Activated naive CD8-positive, alpha-beta T cell treated with anti-CD3 and anti-CD28 coated beads, Interleukin-2, amount 50 U/mL, for 24 hours (primary cell): ENCODE data around the gene DTWD2.

Source experiments
- ATAC-seq: fragments of 150-1000 bp; cut with Tn5 transposase; one replicate; pipeline ENCODE4 v1.10.0; 2021
- DNase-seq: peaks from one replicate; pipeline ENCODE4 v3.0.0; 2021
- H3K27ac Mint-ChIP-seq: one replicate; pipeline ENCODE4 v1.8.0; 2021; ENCODE audit warnings: mild to moderate bottlenecking, mixed read lengths
- H3K27me3 Mint-ChIP-seq: one replicate; pipeline ENCODE4 v1.8.0; 2021; ENCODE audit warnings: mixed read lengths
- H3K36me3 Mint-ChIP-seq: one replicate; pipeline ENCODE4 v1.8.0; 2021; ENCODE audit warnings: low read depth, mixed read lengths
- H3K4me1 Mint-ChIP-seq: one replicate; pipeline ENCODE4 v1.8.0; 2021; ENCODE audit warnings: mixed read lengths
- H3K4me3 Mint-ChIP-seq: one replicate; pipeline ENCODE4 v1.8.0; 2021; ENCODE audit warnings: mild to moderate bottlenecking, moderate library complexity, mixed read lengths
- H3K9me3 Mint-ChIP-seq: one replicate; pipeline ENCODE4 v1.8.0; 2021; ENCODE audit warnings: mixed read lengths

Gene DTWD2

GRCh38 chr5:118987988-118988865 lies at the start of gene DTWD2:
DTWD2 (minus strand) TSS chr5:118988547; CDS start chr5:118988511, 36 bp downstream.
- DNase-seq = peak; percentile 95
- Mint-ChIP-seq H3K4me1 (peaks cover 31% of the 10 kb centered on the region), H3K9me3 (no peaks in the 10 kb centered on the region), H3K27me3 (no peaks in the 10 kb centered on the region), H3K36me3 (no peaks in the 10 kb centered on the region), H3K27ac (peak within 1 kb of the TSS; percentile 42), H3K4me3 (peak within 1 kb of the TSS; percentile 77)
- ATAC-seq = peak; percentile 99

DNA sequence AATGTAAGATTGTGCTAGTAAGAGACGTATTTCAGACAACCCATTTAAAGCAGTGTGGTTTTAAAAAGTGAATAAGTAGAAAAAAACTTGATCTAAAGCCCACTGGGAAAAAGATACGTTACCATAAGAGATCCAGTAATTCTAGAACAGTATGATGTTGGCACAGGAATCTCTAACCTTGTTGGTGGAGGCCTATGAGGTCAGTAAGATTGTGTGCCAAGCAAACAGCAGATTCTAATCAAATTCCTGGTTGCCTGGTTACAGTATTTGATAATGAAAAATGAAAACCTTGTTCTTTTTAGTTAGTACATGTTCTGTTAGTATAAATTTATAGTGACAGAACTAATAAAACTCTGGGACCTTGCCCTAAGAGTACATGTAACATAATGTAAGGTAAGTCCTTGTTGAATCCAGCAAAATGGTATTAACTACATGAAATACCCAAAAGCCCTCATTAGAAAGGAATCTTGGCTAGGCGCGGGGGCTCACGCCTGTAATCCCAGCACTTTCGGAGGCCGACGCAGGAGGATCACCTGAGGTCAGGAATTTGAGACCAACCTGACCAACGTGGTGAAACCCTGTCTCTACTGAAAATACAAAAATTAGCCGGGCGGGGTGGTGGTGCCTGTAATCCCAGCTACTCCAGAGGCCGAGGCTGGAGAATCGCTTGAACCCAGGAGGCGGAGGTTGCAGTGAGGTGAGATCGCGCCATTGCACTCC lies 49.3 kb upstream of the DTWD2 start:
- H3K4me3 Mint-ChIP-seq = no peak overlapping the region
- H3K9me3 Mint-ChIP-seq = no peaks in the 10 kb centered on the region
- ATAC-seq (no peak), DNase-seq (no peak)
- no peaks in the 10 kb centered on the region for H3K36me3 Mint-ChIP-seq
- H3K27ac Mint-ChIP-seq = no peak overlapping the region
- H3K27me3 Mint-ChIP-seq = no peaks in the 10 kb centered on the region
- peaks cover 20% of the 10 kb centered on the region for H3K4me1 Mint-ChIP-seq

- H3K27ac Mint-ChIP-seq = peak overlapping the region; percentile 82
- ATAC-seq (peak; percentile 87), DNase-seq (no peak)
- H3K4me1 Mint-ChIP-seq = peaks cover 31% of the 10 kb centered on the region
- no peaks in the 10 kb centered on the region for H3K9me3 Mint-ChIP-seq
- no peak overlapping the region for H3K4me3 Mint-ChIP-seq
- H3K27me3 Mint-ChIP-seq = no peaks in the 10 kb centered on the region
- H3K36me3 Mint-ChIP-seq = no peaks in the 10 kb centered on the region
Measured at GRCh38 chr5:119036101-119036762, 47.9 kb upstream of the DTWD2 start.

- no peaks in the 10 kb centered on the region for H3K36me3 Mint-ChIP-seq
- no peak overlapping the region for H3K4me3 Mint-ChIP-seq
- no peaks in the 10 kb centered on the region for H3K27me3 Mint-ChIP-seq
- DNase-seq (no peak), ATAC-seq (no peak)
- H3K9me3 Mint-ChIP-seq = no peaks in the 10 kb centered on the region
- H3K4me1 Mint-ChIP-seq = peaks cover 43% of the 10 kb centered on the region
- H3K27ac Mint-ChIP-seq = peak overlapping the region; percentile 6
Measured at GRCh38 chr5:119033135-119033534, 44.8 kb upstream of the DTWD2 start.

GRCh38 chr5:119032656-119033055 lies 44.3 kb upstream of the DTWD2 start:
- no peaks in the 10 kb centered on the region for H3K27me3 Mint-ChIP-seq
- no peak overlapping the region for H3K27ac Mint-ChIP-seq
- no peaks in the 10 kb centered on the region for H3K36me3 Mint-ChIP-seq
- ATAC-seq = no peak
- no peak for DNase-seq
- H3K4me3 Mint-ChIP-seq = no peak overlapping the region
- no peaks in the 10 kb centered on the region for H3K9me3 Mint-ChIP-seq
- peaks cover 44% of the 10 kb centered on the region for H3K4me1 Mint-ChIP-seq

DNA sequence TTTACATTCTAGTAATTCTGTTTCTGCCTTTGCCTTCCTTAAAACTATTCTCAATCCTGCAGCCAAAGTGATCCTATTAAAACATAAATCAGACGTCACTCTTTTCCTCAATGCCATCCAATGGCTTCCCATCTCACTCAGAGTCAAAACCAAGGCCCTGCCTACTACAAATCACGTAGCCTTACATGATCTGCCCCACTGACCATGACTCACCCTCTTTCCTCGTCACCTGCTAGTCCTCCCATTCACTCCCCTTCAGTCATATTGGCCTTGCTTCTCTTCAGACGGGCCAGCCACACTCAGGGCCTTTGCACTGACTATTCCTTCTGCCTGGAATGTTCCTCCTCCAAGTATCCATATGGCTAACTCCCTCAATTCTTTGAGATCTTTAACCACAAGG lies 43.6 kb upstream of the DTWD2 start:
- DNase-seq = peak; percentile 30
- H3K4me1 Mint-ChIP-seq = peaks cover 44% of the 10 kb centered on the region

DNA sequence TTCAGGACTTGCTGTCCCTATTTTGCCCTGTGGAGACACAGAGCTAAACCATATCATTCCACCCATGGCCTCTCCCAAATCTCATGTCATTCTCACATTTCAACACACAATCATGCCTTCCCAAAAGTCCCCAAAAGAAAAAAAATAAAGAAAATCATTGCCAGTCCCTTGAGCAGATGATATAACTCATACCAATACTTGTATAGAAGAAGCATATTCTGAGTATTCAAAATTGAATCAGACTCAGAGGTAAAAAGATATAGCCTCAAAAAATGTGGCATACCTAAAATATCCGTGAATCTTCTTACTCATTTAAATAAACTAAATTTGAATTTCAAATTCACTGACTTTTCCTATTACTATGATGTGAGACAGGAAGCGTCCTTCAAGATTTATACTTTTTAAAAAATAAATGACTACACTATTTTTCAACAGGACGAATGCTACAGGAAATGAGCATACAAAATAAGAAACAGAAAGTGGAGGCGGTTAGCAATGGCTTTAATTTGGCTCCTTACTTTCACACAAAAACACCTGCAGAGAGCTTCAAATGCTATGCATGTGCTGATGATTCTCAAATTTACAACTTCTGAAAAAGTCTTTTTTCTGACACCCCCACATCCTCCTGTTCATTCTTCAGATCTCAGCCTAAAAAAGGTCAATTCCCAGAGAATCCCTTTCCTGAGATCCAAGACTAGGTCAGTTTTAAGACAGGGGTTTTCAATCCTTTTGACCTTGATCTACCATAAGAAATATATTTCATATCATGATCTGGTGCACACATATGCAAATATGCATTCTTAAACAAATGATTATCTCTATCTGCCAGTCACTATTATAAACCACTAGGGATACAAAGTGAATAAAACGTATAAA lies 42.9 kb upstream of the DTWD2 start:
- Mint-ChIP-seq H3K4me3 (peak overlapping the region; percentile 54), H3K27me3 (no peaks in the 10 kb centered on the region), H3K4me1 (peaks cover 38% of the 10 kb centered on the region), H3K36me3 (no peaks in the 10 kb centered on the region), H3K27ac (peak overlapping the region; percentile 94), H3K9me3 (no peaks in the 10 kb centered on the region)
- DNase-seq (no peak), ATAC-seq (peak; percentile 17)

More for the DNA sequence above, 43.6 kb upstream of the DTWD2 start:
- Mint-ChIP-seq H3K4me3 (peak overlapping the region; percentile 54), H3K9me3 (no peaks in the 10 kb centered on the region), H3K27me3 (no peaks in the 10 kb centered on the region), H3K27ac (peak overlapping the region; percentile 94), H3K36me3 (no peaks in the 10 kb centered on the region)
- peak; percentile 81 for ATAC-seq

GRCh38 chr5:119028575-119028974 lies 40.2 kb upstream of the DTWD2 start:
- Mint-ChIP-seq H3K4me1 (peaks cover 35% of the 10 kb centered on the region), H3K27me3 (no peaks in the 10 kb centered on the region), H3K36me3 (no peaks in the 10 kb centered on the region), H3K27ac (peak overlapping the region; percentile 7), H3K9me3 (peaks cover 5% of the 10 kb centered on the region), H3K4me3 (no peak overlapping the region)
- no peak for DNase-seq
- ATAC-seq = no peak

DNA sequence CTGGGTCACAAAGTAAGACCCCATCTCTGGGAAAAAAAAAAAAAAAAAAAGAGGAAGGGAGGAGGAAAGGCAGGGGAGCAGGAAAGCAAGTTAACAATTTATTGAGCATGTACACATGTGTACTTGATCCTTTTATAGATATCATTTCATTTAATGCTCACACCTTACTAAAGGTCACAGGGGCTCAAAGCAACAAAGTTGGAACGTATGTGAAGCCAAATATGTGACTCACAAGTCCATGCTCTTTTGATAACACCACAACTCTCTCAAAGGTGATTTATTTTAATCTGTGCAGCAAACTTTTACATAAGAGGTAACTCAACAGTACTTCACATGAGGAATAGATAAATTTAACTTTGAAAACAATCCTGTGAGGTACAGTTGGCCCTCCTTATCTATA lies 34.4 kb upstream of the DTWD2 start:
- peaks cover 5% of the 10 kb centered on the region for H3K9me3 Mint-ChIP-seq
- H3K36me3 Mint-ChIP-seq = no peaks in the 10 kb centered on the region
- DNase-seq (no peak), ATAC-seq (peak; percentile 61)
- H3K4me3 Mint-ChIP-seq = no peak overlapping the region
- peaks cover 23% of the 10 kb centered on the region for H3K4me1 Mint-ChIP-seq
- H3K27me3 Mint-ChIP-seq = no peaks in the 10 kb centered on the region
- no peak overlapping the region for H3K27ac Mint-ChIP-seq

DNA sequence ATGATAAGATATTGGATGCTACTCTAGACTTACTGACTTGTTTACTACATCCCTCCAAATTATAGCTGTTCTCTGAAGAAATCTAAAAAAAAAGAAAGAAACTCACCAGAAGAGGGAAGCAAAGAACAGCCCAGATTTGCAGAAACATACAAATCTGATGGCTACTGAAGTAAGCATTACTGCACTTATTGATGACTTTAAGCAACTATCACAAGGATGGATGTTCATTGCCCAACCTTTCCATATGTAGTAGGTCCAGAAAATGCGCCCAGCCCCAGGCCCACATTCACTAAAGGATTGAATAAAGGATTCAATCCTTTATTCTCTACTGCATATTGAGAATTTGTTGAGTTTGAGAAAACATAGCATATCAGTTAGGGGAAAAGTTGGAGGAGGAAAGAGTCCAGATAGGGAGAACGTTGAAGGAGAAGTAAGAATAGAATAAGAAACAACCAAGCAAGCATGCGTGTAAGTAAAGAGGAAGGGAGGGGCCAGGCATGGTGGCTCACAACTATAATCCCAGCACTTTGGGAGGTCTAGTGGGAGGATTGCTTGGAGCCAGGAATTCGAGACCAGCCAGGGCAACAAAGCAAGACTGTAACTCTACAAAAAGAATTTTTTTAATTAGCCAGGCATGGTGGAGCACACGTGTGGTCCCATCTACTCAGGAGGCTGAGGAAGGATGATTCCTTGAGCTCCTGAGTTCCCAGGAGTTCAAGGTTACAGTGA lies 33.8 kb upstream of the DTWD2 start:
- DNase-seq = no peak
- Mint-ChIP-seq H3K36me3 (no peaks in the 10 kb centered on the region), H3K9me3 (peaks cover 5% of the 10 kb centered on the region), H3K4me3 (no peak overlapping the region), H3K27me3 (no peaks in the 10 kb centered on the region), H3K4me1 (peaks cover 23% of the 10 kb centered on the region), H3K27ac (no peak overlapping the region)
- ATAC-seq = no peak

DNA sequence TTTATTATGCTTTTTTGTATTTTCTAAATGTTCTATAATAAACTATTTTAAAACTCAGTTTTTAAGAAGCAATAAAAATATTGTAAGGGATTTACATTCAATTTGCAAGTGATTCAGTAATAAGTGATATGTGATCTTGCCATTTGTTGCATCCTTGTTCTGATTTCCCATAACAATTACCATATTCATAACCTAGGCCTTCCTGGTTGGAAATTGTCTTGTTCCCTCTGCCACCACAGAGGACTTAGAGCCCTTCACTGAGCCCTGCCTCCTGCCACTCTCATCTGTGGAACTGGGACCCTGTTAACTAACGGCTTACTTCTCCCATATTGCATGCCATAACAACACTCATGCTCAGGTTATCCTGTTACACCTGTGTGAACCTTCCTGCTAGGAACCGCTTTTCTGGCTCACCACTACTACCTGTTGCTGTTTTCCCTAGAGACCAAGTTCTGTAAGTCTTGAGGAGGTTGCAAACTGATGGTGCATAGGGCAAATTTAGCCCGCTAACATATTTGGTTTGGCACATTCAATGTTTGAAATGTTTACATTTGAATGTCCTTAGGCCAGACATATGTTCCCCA lies 32.9 kb upstream of the DTWD2 start:
- Mint-ChIP-seq H3K4me1 (peaks cover 23% of the 10 kb centered on the region), H3K27me3 (no peaks in the 10 kb centered on the region), H3K4me3 (no peak overlapping the region), H3K27ac (no peak overlapping the region), H3K9me3 (peaks cover 5% of the 10 kb centered on the region), H3K36me3 (no peaks in the 10 kb centered on the region)
- ATAC-seq = no peak
- DNase-seq = no peak

GRCh38 chr5:119019949-119020348 lies 31.6 kb upstream of the DTWD2 start:
- Mint-ChIP-seq H3K27ac (no peak overlapping the region), H3K4me3 (no peak overlapping the region), H3K36me3 (no peaks in the 10 kb centered on the region), H3K9me3 (peaks cover 3% of the 10 kb centered on the region), H3K27me3 (no peaks in the 10 kb centered on the region), H3K4me1 (peaks cover 23% of the 10 kb centered on the region)
- ATAC-seq (no peak), DNase-seq (no peak)

GRCh38 chr5:119019501-119019900 lies 31.2 kb upstream of the DTWD2 start:
- ATAC-seq (no peak), DNase-seq (no peak)
- H3K27ac Mint-ChIP-seq = no peak overlapping the region
- H3K27me3 Mint-ChIP-seq = no peaks in the 10 kb centered on the region
- H3K4me3 Mint-ChIP-seq = no peak overlapping the region
- no peaks in the 10 kb centered on the region for H3K9me3 Mint-ChIP-seq
- no peaks in the 10 kb centered on the region for H3K36me3 Mint-ChIP-seq
- peaks cover 23% of the 10 kb centered on the region for H3K4me1 Mint-ChIP-seq
